Liver (tissue), 9 donors: ENCODE results near the gene COL1A2. TPM values are rescaled to one million over a fixed set of nuclear protein-coding genes. Genes with fewer than 3 reads are reported as not detected.

Experiments used
- DNase-seq: peaks from one replicate; pipeline ENCODE4 v3.0.0-alpha.2; 2017; ENCODE audit warnings: low spot score
- H3K27ac ChIP-seq, 2 donors: one replicate each; pipeline ENCODE4 v1.7.0; 2013; ENCODE audit warnings: inconsistent platforms in 2 of 2, low read length in 2 of 2, control low read depth in 1 of 2, low read depth in 1 of 2, mild to moderate bottlenecking in 1 of 2
- H3K27me3 ChIP-seq, 4 donors: one replicate each; pipeline versions ENCODE4 v1.6.1 to v1.7.0; 2013; ENCODE audit warnings: low read length in 3 of 4, inconsistent platforms in 1 of 4, mild to moderate bottlenecking in 1 of 4, moderate library complexity in 1 of 4; ENCODE audit not compliant: control insufficient read depth in 4 of 4, insufficient read depth in 4 of 4
- H3K36me3 ChIP-seq, 4 donors: one replicate each; pipeline versions ENCODE4 v1.6.1 to v1.7.0; 2013; ENCODE audit warnings: low read length in 3 of 4, mild to moderate bottlenecking in 3 of 4, low read depth in 1 of 4, moderate library complexity in 1 of 4; ENCODE audit not compliant: control insufficient read depth in 4 of 4, insufficient read depth in 3 of 4
- H3K4me1 ChIP-seq, 4 donors: one replicate each; pipeline versions ENCODE4 v1.6.1 to v1.7.0; 2013; ENCODE audit warnings: low read length in 3 of 4, mild to moderate bottlenecking in 3 of 4, moderate library complexity in 1 of 4; ENCODE audit not compliant: control insufficient read depth in 4 of 4, insufficient read depth in 4 of 4
- H3K4me3 ChIP-seq, 3 donors: one replicate each; pipeline versions ENCODE4 v1.6.1 to v1.7.0; 2013; ENCODE audit warnings: low read length in 3 of 3, control low read depth in 1 of 3, low read depth in 1 of 3, mild to moderate bottlenecking in 1 of 3
- H3K9ac ChIP-seq, 2 donors: one replicate each; pipeline ENCODE4 v1.7.0; 2013; ENCODE audit warnings: low read length in 2 of 2, mild to moderate bottlenecking in 2 of 2, moderate library complexity in 2 of 2, control low read depth in 1 of 2, low read depth in 1 of 2
- H3K9me3 ChIP-seq, 4 donors: one replicate each; pipeline versions ENCODE4 v1.6.1 to v1.7.0; 2013; ENCODE audit warnings: low read length in 3 of 4; ENCODE audit not compliant: control insufficient read depth in 4 of 4
- ATF3 ChIP-seq: IDR thresholded peaks from 2 replicates; pipeline ENCODE4 v1.6.1; 2016; ENCODE audit warnings: antibody characterized with exemption
- CTCF ChIP-seq: fragments of 150-350 bp; IDR thresholded peaks from 2 replicates; pipeline ENCODE4 v1.5.1; 2017; ENCODE audit warnings: improper control_type of control experiment, low read depth, low read length; ENCODE audit not compliant: missing input control
- EGR1 ChIP-seq, 2 donors: IDR thresholded peaks; 2 replicates each; pipeline ENCODE4 v1.6.1; 2016 to 2018; ENCODE audit warnings: antibody characterized with exemption in 2 of 2, low read depth in 2 of 2
- FOXA1 ChIP-seq: IDR thresholded peaks from 2 replicates; pipeline ENCODE4 v1.6.1; 2016; ENCODE audit warnings: antibody characterized with exemption
- FOXA2 ChIP-seq: IDR thresholded peaks from 2 replicates; pipeline ENCODE4 v1.6.1; 2016; ENCODE audit warnings: antibody characterized with exemption
- GABPA ChIP-seq, 2 donors: IDR thresholded peaks in 1 of 2; conservative IDR thresholded peaks in 1 of 2; 2 replicates each; pipeline ENCODE4 v1.6.1; 2016; ENCODE audit warnings: antibody characterized with exemption in 2 of 2, mild to moderate bottlenecking in 1 of 2, moderate library complexity in 1 of 2
- HNF4A ChIP-seq, 2 donors: conservative IDR thresholded peaks; 2 replicates each; pipeline ENCODE4 v1.6.1; 2016; ENCODE audit warnings: antibody characterized with exemption in 2 of 2, mild to moderate bottlenecking in 2 of 2
- HNF4G ChIP-seq: IDR thresholded peaks from 2 replicates; pipeline ENCODE4 v1.6.1; 2016; ENCODE audit warnings: antibody characterized with exemption
- JUND ChIP-seq, 2 donors: IDR thresholded peaks; 2 replicates each; pipeline ENCODE4 v1.6.1; 2016; ENCODE audit warnings: antibody characterized with exemption in 2 of 2
- MAX ChIP-seq: IDR thresholded peaks from 2 replicates; pipeline ENCODE4 v1.6.1; 2016; ENCODE audit warnings: antibody characterized with exemption
- RAD21 ChIP-seq, 2 donors: IDR thresholded peaks; 2 replicates each; pipeline ENCODE4 v1.6.1; 2016; ENCODE audit warnings: antibody characterized with exemption in 2 of 2, mild to moderate bottlenecking in 2 of 2
- REST ChIP-seq: IDR thresholded peaks from 2 replicates; pipeline ENCODE4 v1.6.1; 2016; ENCODE audit warnings: antibody characterized with exemption, mild to moderate bottlenecking
- SP1 ChIP-seq: IDR thresholded peaks from 2 replicates; pipeline ENCODE4 v1.6.1; 2018; ENCODE audit warnings: antibody characterized with exemption, mild to moderate bottlenecking
- TAF1 ChIP-seq: conservative IDR thresholded peaks from 2 replicates; pipeline ENCODE4 v1.6.1; 2016; ENCODE audit warnings: antibody characterized with exemption, mild to moderate bottlenecking
- YY1 ChIP-seq: IDR thresholded peaks from 2 replicates; pipeline ENCODE4 v1.6.1; 2016; ENCODE audit warnings: antibody characterized with exemption, mild to moderate bottlenecking
- ZBTB33 ChIP-seq: IDR thresholded peaks from 2 replicates; pipeline ENCODE4 v1.6.1; 2016; ENCODE audit warnings: antibody characterized with exemption
- WGBS: extraction: QIAGEN DNeasy Blood & Tissue Kit; methylation state at CpG from one replicate; pipeline ENCODE4 v1.1.7; 2013; 5-methylcytosine and 5-hydroxymethylcytosine counted together
- polyA plus RNA-seq, 2 donors: library from polyadenylated mRNA; stranded (reverse) in 1 of 2; unstranded in 1 of 2; fragments of 200-250 nt in 1 of 2; fragments of >200 nt in 1 of 2; fragmentation: Nextera tagmentation in 1 of 2; extraction: Ambion mirVana in 1 of 2; gene quantifications; one replicate each; pipeline versions ENCODE4 v1.2.1 to v1.2.3, GENCODE V29; 2013 to 2015
- total RNA-seq, 2 donors: library from RNA; depleted of rRNA; stranded (reverse); fragments of >200 nt; gene quantifications; one replicate each; pipeline ENCODE4 v1.2.3, GENCODE V29; 2014
- donor health status: healthy.
- donor health status: healthy.
- donor health status: healthy.
- donor health status: healthy.
- donor health status: healthy.

The COL1A2 gene
- total and polyA plus RNA-seq, 4 donors: 11.5 to 86.2 (median 42.0) TPM

- DNase-seq: no peak
- Histone ChIP-seq H3K27me3 (peaks cover 0 to 3% (median 1%) of the 10 kb centered on the region in 4 donors), H3K4me1 (no peaks in the 10 kb centered on the region), H3K9me3 (peaks cover 0 to 5% (median 0%) of the 10 kb centered on the region in 4 donors), H3K4me3 (no peak overlapping the region), H3K36me3 (no peaks in the 10 kb centered on the region), H3K9ac (no peak overlapping the region), H3K27ac (no peak overlapping the region)
- TF ChIP-seq EGR1 (IDR thresholded peaks at IDR 0.05; ENCODE audit: low read depth in 2 of 2) (no peak), TAF1 (no peak), GABPA (IDR thresholded peaks at IDR 0.05 in 1 of 2, conservative IDR thresholded peaks at IDR 0.05 in 1 of 2) (no peak), HNF4A (conservative IDR thresholded peaks at IDR 0.05) (no peak), SP1 (no peak), YY1 (no peak), ATF3 (no peak)
- WGBS: 83% methylated on average over 1 of the region's 1 CpG
Measured at GRCh38 chr7:94472608-94473007, 77.9 kb downstream of the COL1A2 start.

GRCh38 chr7:94476251-94476840, 81.7 kb downstream of the COL1A2 start:
- WGBS: 83% methylated on average over 5 of the region's 5 CpGs
- H3K27me3 ChIP-seq: peaks cover 0 to 3% (median 1%) of the 10 kb centered on the region in 4 donors
- H3K9me3 ChIP-seq: peaks cover 0 to 5% (median 0%) of the 10 kb centered on the region in 4 donors
- DNase-seq: no peak
- TF ChIP-seq SP1 (no peak), HNF4A (conservative IDR thresholded peaks at IDR 0.05) (no peak), FOXA2 (no peak), HNF4G (no peak), ATF3 (no peak), RAD21 (IDR thresholded peaks at IDR 0.05) (no peak), JUND (IDR thresholded peaks at IDR 0.05) (no peak), GABPA (IDR thresholded peaks at IDR 0.05 in 1 of 2, conservative IDR thresholded peaks at IDR 0.05 in 1 of 2) (no peak), CTCF (no peak), TAF1 (no peak), MAX (no peak), FOXA1 (no peak), EGR1 (IDR thresholded peaks at IDR 0.05; ENCODE audit: low read depth in 2 of 2) (no peak), YY1 (no peak)
- no peaks in the 10 kb centered on the region for H3K36me3 ChIP-seq
- no peak overlapping the region for H3K4me3 ChIP-seq
- H3K27ac ChIP-seq: no peak overlapping the region
- no peaks in the 10 kb centered on the region for H3K4me1 ChIP-seq
- H3K9ac ChIP-seq: no peak overlapping the region

- Histone ChIP-seq H3K9me3 (no peaks in the 10 kb centered on the region), H3K27ac (no peak overlapping the region), H3K9ac (no peak overlapping the region), H3K4me3 (no peak overlapping the region), H3K36me3 (no peaks in the 10 kb centered on the region), H3K4me1 (no peaks in the 10 kb centered on the region), H3K27me3 (peaks cover 0 to 3% (median 1%) of the 10 kb centered on the region in 4 donors)
- 36% methylated on average over 1 of the region's 1 CpG for WGBS
- no peak for DNase-seq
- TF ChIP-seq CTCF (no peak), REST (no peak), MAX (no peak), ZBTB33 (no peak)
Measured at GRCh38 chr7:94477878-94478277, 83.2 kb downstream of the COL1A2 start.
